Measurements from ENCODE around the gene SEMA4A. TPM values are rescaled to one million over a fixed set of nuclear protein-coding genes. Genes with fewer than 3 reads are reported as not detected.

SEMA4A gene
- polyA plus RNA-seq, 1 of the 3 experiments (the other 2 are of a cell fraction) = 1.3 TPM

DNA sequence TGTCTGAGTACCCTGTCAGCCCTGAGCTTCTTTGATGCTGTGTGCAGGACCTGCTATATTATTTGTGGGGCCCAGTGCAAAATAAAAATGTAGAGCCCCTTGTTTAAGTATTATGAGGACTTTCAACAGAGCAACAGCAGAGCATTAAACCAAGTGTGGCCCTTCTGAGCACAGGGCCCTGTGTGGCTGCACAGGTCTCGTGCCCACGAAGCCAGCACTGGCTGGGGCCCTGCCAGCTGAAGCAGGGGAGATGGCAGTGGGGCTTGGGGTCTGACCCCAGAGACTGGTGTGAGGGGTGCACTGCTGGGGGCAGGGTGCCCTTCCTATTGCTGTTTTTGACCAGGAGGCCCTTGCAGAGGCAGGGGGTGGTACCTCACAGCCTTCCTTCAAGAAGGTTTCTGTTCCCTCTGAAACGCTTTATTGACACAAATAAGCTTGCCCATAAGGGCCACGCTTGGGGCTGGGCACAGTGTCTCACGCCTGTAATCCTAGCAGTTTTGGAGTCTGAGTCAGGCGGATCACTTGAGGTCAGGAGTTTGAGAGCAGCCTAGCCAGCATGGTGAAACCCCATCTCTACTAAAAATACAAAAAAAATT lies 2.2 kb upstream of the SEMA4A start (continued):
- TF ChIP-seq, protein P1, sequence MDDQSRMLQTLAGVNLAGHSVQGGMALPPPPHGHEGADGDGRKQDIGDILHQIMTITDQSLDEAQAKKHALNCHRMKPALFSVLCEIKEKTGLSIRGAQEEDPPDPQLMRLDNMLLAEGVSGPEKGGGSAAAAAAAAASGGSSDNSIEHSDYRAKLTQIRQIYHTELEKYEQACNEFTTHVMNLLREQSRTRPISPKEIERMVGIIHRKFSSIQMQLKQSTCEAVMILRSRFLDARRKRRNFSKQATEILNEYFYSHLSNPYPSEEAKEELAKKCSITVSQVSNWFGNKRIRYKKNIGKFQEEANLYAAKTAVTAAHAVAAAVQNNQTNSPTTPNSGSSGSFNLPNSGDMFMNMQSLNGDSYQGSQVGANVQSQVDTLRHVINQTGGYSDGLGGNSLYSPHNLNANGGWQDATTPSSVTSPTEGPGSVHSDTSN (IDR thresholded peaks at IDR 0.05) = no peak
- TF ChIP-seq TAF1 (IDR thresholded peaks at IDR 0.05; ENCODE audit: borderline replicate concordance, low read depth, low read length) = no peak

- H2AFZ ChIP-seq (ENCODE audit: low read depth) = no peak overlapping the region
- H3K36me3 ChIP-seq (replicated peaks in 1 of 2; ENCODE audit: control insufficient read depth in 1 of 2, insufficient read depth in 2 of 2, low read length in 1 of 2) = no peaks in the 10 kb centered on the region
- H3K4me1 ChIP-seq (ENCODE audit: control insufficient read depth in 1 of 2, insufficient read depth in 2 of 2, low read depth in 1 of 2, low read length in 1 of 2) = no peaks in the 10 kb centered on the region
- 27% methylated on average over 1 of the region's 5 CpGs for WGBS (ENCODE audit: low lambda C conversion rate)
- H3K27ac ChIP-seq (ENCODE audit: low read depth in 2 of 2, low read length in 1 of 2) = no peak overlapping the region
- POLR2A ChIA-PET = no interaction called here
- no peaks in the 10 kb centered on the region for H3K9me3 ChIP-seq
- H3K79me2 ChIP-seq (ENCODE audit: insufficient read depth) = no peaks in the 10 kb centered on the region
- H3K4me2 ChIP-seq = no peak overlapping the region
- CTCF ChIA-PET = interaction anchor here (0.7 to 8.0 kb wide), 3 partner anchors 11 to 74 kb away, joined by 3 to 114 read pairs (median 3); no protein-coding TSS in a partner anchor
- no peak overlapping the region for H3K4me3 ChIP-seq (ENCODE audit: low read depth in 2 of 2, low read length in 1 of 2)
- no peaks in the 10 kb centered on the region for H3K9me2 ChIP-seq
- H3K9ac ChIP-seq = no peak overlapping the region
- peaks cover 7% of the 10 kb centered on the region for H3F3A ChIP-seq (replicated peaks; ENCODE audit: insufficient read depth)
- TF ChIP-seq, protein P2, sequence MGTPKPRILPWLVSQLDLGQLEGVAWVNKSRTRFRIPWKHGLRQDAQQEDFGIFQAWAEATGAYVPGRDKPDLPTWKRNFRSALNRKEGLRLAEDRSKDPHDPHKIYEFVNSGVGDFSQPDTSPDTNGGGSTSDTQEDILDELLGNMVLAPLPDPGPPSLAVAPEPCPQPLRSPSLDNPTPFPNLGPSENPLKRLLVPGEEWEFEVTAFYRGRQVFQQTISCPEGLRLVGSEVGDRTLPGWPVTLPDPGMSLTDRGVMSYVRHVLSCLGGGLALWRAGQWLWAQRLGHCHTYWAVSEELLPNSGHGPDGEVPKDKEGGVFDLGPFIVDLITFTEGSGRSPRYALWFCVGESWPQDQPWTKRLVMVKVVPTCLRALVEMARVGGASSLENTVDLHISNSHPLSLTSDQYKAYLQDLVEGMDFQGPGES (IDR thresholded peaks at IDR 0.05; ENCODE audit: low read depth, low read length) = no peak
- TF ChIP-seq, protein P3, sequence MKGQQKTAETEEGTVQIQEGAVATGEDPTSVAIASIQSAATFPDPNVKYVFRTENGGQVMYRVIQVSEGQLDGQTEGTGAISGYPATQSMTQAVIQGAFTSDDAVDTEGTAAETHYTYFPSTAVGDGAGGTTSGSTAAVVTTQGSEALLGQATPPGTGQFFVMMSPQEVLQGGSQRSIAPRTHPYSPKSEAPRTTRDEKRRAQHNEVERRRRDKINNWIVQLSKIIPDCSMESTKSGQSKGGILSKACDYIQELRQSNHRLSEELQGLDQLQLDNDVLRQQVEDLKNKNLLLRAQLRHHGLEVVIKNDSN (IDR thresholded peaks at IDR 0.05; ENCODE audit: borderline replicate concordance, low read depth) = no peak
- TF ChIP-seq CTCF (IDR thresholded peaks at IDR 0.05) = no peak
- no peak for TF ChIP-seq CHD2 (IDR thresholded peaks at IDR 0.05; ENCODE audit: low read length, partially characterized antibody)
- TF ChIP-seq, protein P1 (IDR thresholded peaks at IDR 0.05) = no peak
- TF ChIP-seq SMC3 (IDR thresholded peaks at IDR 0.05; ENCODE audit: low read depth, low read length) = no peak
- no peak for TF ChIP-seq ELF1 (IDR thresholded peaks at IDR 0.05)
- H4K20me1 ChIP-seq (ENCODE audit: insufficient read depth) = no peaks in the 10 kb centered on the region
- H3K27me3 ChIP-seq (ENCODE audit: insufficient read depth) = no peaks in the 10 kb centered on the region
- no peak for DNase-seq
Observed at GRCh38 chr1:156152628-156153027, 757 bp upstream of the SEMA4A start.
